Ovary (tissue), 9 donors: ENCODE results near the gene DAPP1. TPM values are rescaled to one million over a fixed set of nuclear protein-coding genes. Genes with fewer than 3 reads are reported as not detected.

Experiments used
- DNase-seq, 5 donors: peaks; one replicate each; pipeline ENCODE4 v3.0.0-alpha.2; 2019 to 2020
- H3K27ac ChIP-seq, 2 donors: fragments of 200-600 bp; one replicate each; pipeline versions ENCODE4 v1.5.1 to v1.8.0; 2019 to 2022
- H3K27me3 ChIP-seq: fragments of 200-600 bp; one replicate; pipeline ENCODE4 v1.8.0; 2022
- H3K36me3 ChIP-seq: fragments of 200-600 bp; sonication (generic); one replicate; pipeline ENCODE4 v1.5.1; 2019
- H3K4me1 ChIP-seq: one replicate; pipeline ENCODE4 v1.8.1; 2013; ENCODE audit warnings: mild to moderate bottlenecking, moderate library complexity; ENCODE audit not compliant: insufficient read depth
- H3K4me3 ChIP-seq: fragments of 200-600 bp; sonication (generic); one replicate; pipeline ENCODE4 v1.5.1; 2017
- H3K9me3 ChIP-seq, 2 donors: fragments of 200-600 bp in 1 of 2; sonication (generic) in 1 of 2; one replicate each; pipeline versions ENCODE4 v1.5.1 to v1.8.1; 2013 to 2019; ENCODE audit warnings: mild to moderate bottlenecking in 1 of 2, moderate library complexity in 1 of 2
- EP300 ChIP-seq: sonication (generic); formaldehyde crosslinking; IDR thresholded peaks from one replicate; pipeline ENCODE4 v1.6.1; 2017; ENCODE audit warnings: antibody characterized with exemption
- POLR2A ChIP-seq: fragments of 450-650 bp; IDR thresholded peaks from one replicate; pipeline ENCODE4 v1.6.1; 2017; ENCODE audit warnings: antibody characterized with exemption, mild to moderate bottlenecking, moderate library complexity
- WGBS, 3 donors: extraction: QIAGEN DNeasy Blood & Tissue Kit in 1 of 3; methylation state at CpG; one replicate each; pipeline versions ENCODE4 v1.1.5 to v1.1.7; 2013 to 2017; 5-methylcytosine and 5-hydroxymethylcytosine counted together
- intact Hi-C, 4 donors: fragments of 100-400 bp; cut with DNase I; formaldehyde crosslinking; loops; one replicate each; pipeline versions ENCODE4 v1.11.0 to v1.15.1; 2022 to 2023
- polyA plus RNA-seq, 2 donors: library from polyadenylated mRNA; stranded (reverse); fragments of 200-250 nt in 1 of 2; fragments of 350-450 nt in 1 of 2; fragmentation: Illumina TruSeq in 1 of 2; extraction: RNeasy Lipid Tissue Mini Kit (QIAGEN cat#74804) in 1 of 2; gene quantifications; one replicate each; pipeline ENCODE4 v1.2.3, GENCODE V29; 2013 to 2014
- total RNA-seq, 7 donors: library from RNA; depleted of rRNA in 2 of 7; stranded (reverse); fragments of >200 nt in 2 of 7; fragmentation: NEBNext Ultra II Directional in 3 of 7; extraction: Animal tissue kit (Norgen Biotek cat#: 25700) in 3 of 7; gene quantifications; one replicate each; pipeline versions ENCODE4 v1.1.0 to v1.2.4, GENCODE V29; 2016 to 2023
- TF ChIP-seq, protein P1 (sequence below), 3 donors: fragments of 450-650 bp in 2 of 3; fragments of 200-600 bp in 1 of 3; IDR thresholded peaks; one replicate each; pipeline versions ENCODE4 v1.5.1 to v1.8.0; 2016 to 2022; ENCODE audit warnings: antibody characterized with exemption in 3 of 3, mild to moderate bottlenecking in 1 of 3
- donor health status: DM: no; HTN: no; CAD: no; lungs with moderate emphysema.
- donor health status: DM: no; HTN: no; CAD: no.
- donor health status: Bipolar disorder and iron deficiency.
- donor health status: DM: yes; HTN: yes; CAD: no.
- donor health status: DM: no; HTN: no; CAD: no.
- donor health status: DM: yes; HTN: yes; CAD: no.

Gene DAPP1
- total and polyA plus RNA-seq, 9 donors: 0.34 to 4.1 (median 0.65) TPM

DNA sequence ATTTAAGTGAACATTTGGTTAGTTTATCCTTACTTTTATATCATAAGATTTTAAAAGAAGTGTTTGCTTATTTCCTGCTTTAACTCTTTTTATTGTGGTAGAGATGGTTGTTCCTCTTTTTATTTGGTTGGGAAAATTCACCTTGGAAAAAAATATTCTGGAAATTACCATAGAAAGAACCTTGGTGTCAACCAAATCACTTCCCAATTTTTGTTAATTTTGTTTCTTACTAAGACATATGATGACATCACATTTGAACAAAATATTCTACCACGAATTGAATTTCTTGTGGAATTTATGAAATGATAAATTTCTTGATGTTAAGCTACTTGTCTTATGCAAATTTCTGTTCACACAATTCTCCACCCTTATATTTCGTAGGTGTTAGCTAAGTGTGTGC lies 43.9 kb downstream of the DAPP1 start:
- TF ChIP-seq POLR2A (no peak), EP300 (no peak)
- TF ChIP-seq, protein P1, sequence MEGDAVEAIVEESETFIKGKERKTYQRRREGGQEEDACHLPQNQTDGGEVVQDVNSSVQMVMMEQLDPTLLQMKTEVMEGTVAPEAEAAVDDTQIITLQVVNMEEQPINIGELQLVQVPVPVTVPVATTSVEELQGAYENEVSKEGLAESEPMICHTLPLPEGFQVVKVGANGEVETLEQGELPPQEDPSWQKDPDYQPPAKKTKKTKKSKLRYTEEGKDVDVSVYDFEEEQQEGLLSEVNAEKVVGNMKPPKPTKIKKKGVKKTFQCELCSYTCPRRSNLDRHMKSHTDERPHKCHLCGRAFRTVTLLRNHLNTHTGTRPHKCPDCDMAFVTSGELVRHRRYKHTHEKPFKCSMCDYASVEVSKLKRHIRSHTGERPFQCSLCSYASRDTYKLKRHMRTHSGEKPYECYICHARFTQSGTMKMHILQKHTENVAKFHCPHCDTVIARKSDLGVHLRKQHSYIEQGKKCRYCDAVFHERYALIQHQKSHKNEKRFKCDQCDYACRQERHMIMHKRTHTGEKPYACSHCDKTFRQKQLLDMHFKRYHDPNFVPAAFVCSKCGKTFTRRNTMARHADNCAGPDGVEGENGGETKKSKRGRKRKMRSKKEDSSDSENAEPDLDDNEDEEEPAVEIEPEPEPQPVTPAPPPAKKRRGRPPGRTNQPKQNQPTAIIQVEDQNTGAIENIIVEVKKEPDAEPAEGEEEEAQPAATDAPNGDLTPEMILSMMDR (IDR thresholded peaks at IDR 0.05): no peak
- H3K27ac ChIP-seq: no peak overlapping the region
- WGBS, 3 donors: 85 to 87% (median 86%) methylated on average over 2 of the region's 2 CpGs
- H3K27me3 ChIP-seq: no peaks in the 10 kb centered on the region
- DNase-seq: no peak
- no peaks in the 10 kb centered on the region for H3K36me3 ChIP-seq
- no peak overlapping the region for H3K4me3 ChIP-seq
- H3K4me1 ChIP-seq: no peaks in the 10 kb centered on the region
- intact Hi-C loops: no loop called here
- H3K9me3 ChIP-seq: no peaks in the 10 kb centered on the region

DNA sequence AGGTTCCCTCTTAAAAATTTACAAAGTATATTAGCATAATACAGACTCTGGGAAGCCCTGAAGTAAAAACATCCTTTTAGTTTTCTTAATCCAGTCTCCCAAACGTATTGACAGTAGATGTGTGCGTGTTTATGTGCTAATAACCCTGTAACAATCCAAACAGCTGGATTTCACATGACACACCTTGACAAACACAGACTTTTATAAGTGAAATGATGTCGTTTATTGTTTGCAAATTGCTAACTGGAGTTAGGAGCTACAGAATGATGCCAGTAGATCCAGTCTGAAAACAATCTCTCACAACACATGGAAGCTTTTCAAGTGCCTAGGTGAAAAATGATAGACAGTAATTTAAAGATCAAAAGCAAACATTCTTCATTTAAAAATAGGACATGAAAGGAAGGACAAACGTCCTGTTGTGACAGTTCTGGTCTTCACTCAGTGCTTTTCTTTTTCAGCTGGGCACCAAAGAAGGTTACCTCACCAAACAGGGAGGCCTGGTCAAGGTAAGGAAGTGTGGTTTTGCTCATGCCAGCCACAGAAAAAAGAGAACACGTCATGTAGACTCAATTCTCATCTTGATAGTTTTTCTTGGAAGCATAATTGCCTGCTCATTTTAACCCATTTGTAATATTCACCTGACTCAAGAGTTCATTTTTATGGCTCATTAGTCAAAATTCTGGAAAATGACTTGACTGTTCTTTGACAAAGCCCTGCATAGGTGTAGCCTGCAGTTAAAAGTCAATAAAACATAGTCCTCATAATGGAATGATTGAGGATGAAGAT lies 44.7 kb downstream of the DAPP1 start:
- Histone ChIP-seq H3K27me3 (no peaks in the 10 kb centered on the region), H3K27ac (no peak overlapping the region), H3K4me1 (no peaks in the 10 kb centered on the region), H3K36me3 (no peaks in the 10 kb centered on the region), H3K4me3 (no peak overlapping the region), H3K9me3 (no peaks in the 10 kb centered on the region)
- WGBS, 3 donors: 73 to 76% (median 75%) methylated on average over 5 of the region's 5 CpGs
- no peak for DNase-seq
- TF ChIP-seq, protein P1 (IDR thresholded peaks at IDR 0.05): no peak
- TF ChIP-seq EP300 (no peak), POLR2A (no peak)
- intact Hi-C loops: no loop called here

DNA sequence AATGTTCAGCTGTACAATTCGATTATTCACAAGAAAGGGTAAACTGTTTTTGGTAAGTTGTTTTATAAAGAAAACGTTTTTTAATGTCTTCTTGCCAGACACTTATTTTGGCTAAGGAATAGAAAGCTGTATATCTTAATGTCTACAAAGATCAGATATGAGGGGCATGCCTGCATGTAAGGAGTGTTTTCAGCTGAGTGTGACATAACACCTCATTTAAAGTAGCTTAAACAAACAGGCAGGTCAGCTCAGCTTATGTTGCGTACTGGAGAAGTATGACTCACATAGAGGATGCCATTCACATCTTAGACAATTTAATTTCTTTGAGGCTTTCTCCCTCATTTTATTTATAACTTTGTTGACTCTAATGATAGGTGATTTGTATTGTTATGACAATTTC lies 47.2 kb downstream of the DAPP1 start:
- H3K27ac ChIP-seq: no peak overlapping the region
- peaks cover 5% of the 10 kb centered on the region for H3K4me1 ChIP-seq
- H3K9me3 ChIP-seq: no peaks in the 10 kb centered on the region
- TF ChIP-seq EP300: no peak
- no peak for TF ChIP-seq POLR2A
- TF ChIP-seq, protein P1 (IDR thresholded peaks at IDR 0.05): no peak
- H3K4me3 ChIP-seq: no peak overlapping the region
- H3K27me3 ChIP-seq: no peaks in the 10 kb centered on the region
- no peak for DNase-seq
- 12 to 19% (median 13%) methylated on average over 3 of the region's 3 CpGs for WGBS, 3 donors
- intact Hi-C loops: no loop called here
- H3K36me3 ChIP-seq: no peaks in the 10 kb centered on the region

DNA sequence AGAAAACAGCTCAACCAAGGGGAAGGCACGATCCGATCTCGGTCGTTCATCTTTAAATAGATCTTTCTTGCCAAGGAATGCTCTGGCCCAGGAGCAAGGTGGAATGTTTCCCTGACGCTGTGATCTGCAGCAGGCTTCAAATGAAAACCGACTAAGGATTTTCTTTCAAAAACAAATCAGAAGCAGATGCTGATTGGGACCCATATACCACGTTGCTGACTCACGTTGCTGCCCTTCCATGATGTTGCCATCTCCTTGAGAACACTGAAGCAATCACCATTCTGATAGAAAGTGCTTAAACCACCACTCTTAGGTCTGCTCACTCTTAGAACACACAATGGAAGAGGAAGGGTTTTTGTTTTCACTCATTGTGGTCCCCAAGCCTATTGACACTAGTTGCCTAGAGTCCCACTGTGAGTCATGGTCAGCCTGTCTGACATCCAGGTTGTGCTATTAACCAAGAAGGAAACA lies 51.5 kb downstream of the DAPP1 start:
- intact Hi-C loops: no loop called here

More for the DNA sequence above, 51.5 kb downstream of the DAPP1 start:
- WGBS, 3 donors: 18 to 29% (median 27%) methylated on average over 8 of the region's 8 CpGs
- no peaks in the 10 kb centered on the region for H3K36me3 ChIP-seq
- no peak for DNase-seq
- no peak for TF ChIP-seq POLR2A
- no peak for TF ChIP-seq EP300
- TF ChIP-seq, protein P1 (IDR thresholded peaks at IDR 0.05): no peak
- H3K9me3 ChIP-seq: no peaks in the 10 kb centered on the region
- no peak overlapping the region for H3K4me3 ChIP-seq
- peaks cover 5% of the 10 kb centered on the region for H3K4me1 ChIP-seq
- H3K27ac ChIP-seq: peak overlapping the region in 1 of 2 donors; percentile 43
- no peaks in the 10 kb centered on the region for H3K27me3 ChIP-seq
